ENCODE results near the gene CSNK1E. TPM values are rescaled to one million over a fixed set of nuclear protein-coding genes. Genes with fewer than 3 reads are reported as not detected.
A peak's percentile ranks its signal among the peaks of the same experiment; 100 is the strongest.

Gene CSNK1E
- total RNA-seq, 2 donors from 2014 or later: 98.1 to 140 TPM

GRCh38 chr22:38313384-38313955 lies 3.8 kb downstream of the CSNK1E start:
- Histone ChIP-seq H3K4me3 (peak overlapping the region; percentile 75), H3K27me3 (replicated peaks; ENCODE audit: insufficient read depth) (no peaks in the 10 kb centered on the region), H3K36me3 (peaks cover 2% of the 10 kb centered on the region), H3K4me1 (ENCODE audit: control insufficient read depth in 1 of 2, low read depth in 2 of 2) (peaks cover 55 to 85% of the 10 kb centered on the region in 2 donors), H3K9me3 (no peaks in the 10 kb centered on the region), H3K27ac (peak overlapping the region; percentile 88 to 98)
- ATAC-seq (ENCODE audit: insufficient number of reproducible peaks, low FRiP score, low read depth) (peak; percentile 14), DNase-seq (ENCODE audit: low spot score) (peak; percentile 50)
- no peak for TF ChIP-seq CTCF (IDR thresholded peaks at IDR 0.05)

GRCh38 chr22:38312261-38312800 lies 4.9 kb downstream of the CSNK1E start:
- H3K4me1 ChIP-seq (ENCODE audit: control insufficient read depth in 1 of 2, low read depth in 2 of 2): peaks cover 47 to 85% of the 10 kb centered on the region in 2 donors
- no peak overlapping the region for H3K4me3 ChIP-seq
- H3K27me3 ChIP-seq (replicated peaks; ENCODE audit: insufficient read depth): no peaks in the 10 kb centered on the region
- TF ChIP-seq CTCF (IDR thresholded peaks at IDR 0.05): no peak
- no peaks in the 10 kb centered on the region for H3K9me3 ChIP-seq
- peak overlapping the region; percentile 88 to 98 for H3K27ac ChIP-seq
- no peak for DNase-seq (ENCODE audit: low spot score)
- peaks cover 2% of the 10 kb centered on the region for H3K36me3 ChIP-seq
- no peak for ATAC-seq (ENCODE audit: insufficient number of reproducible peaks, low FRiP score, low read depth)

GRCh38 chr22:38311323-38311620 lies 6.0 kb downstream of the CSNK1E start:
- ATAC-seq (ENCODE audit: insufficient number of reproducible peaks, low FRiP score, low read depth) (no peak), DNase-seq (ENCODE audit: low spot score) (no peak)
- Histone ChIP-seq H3K27me3 (replicated peaks; ENCODE audit: insufficient read depth) (no peaks in the 10 kb centered on the region), H3K9me3 (no peaks in the 10 kb centered on the region), H3K4me3 (no peak overlapping the region), H3K36me3 (peaks cover 2% of the 10 kb centered on the region), H3K4me1 (ENCODE audit: control insufficient read depth in 1 of 2, low read depth in 2 of 2) (peaks cover 47 to 86% of the 10 kb centered on the region in 2 donors), H3K27ac (peak overlapping the region; percentile 88 to 98)
- TF ChIP-seq CTCF (IDR thresholded peaks at IDR 0.05): no peak

- DNase-seq (ENCODE audit: low spot score) (no peak), ATAC-seq (ENCODE audit: insufficient number of reproducible peaks, low FRiP score, low read depth) (no peak)
- Histone ChIP-seq H3K36me3 (peaks cover 2% of the 10 kb centered on the region), H3K4me1 (ENCODE audit: control insufficient read depth in 1 of 2, low read depth in 2 of 2) (peaks cover 50 to 90% of the 10 kb centered on the region in 2 donors), H3K27ac (peak overlapping the region; percentile 88 to 98), H3K27me3 (replicated peaks; ENCODE audit: insufficient read depth) (no peaks in the 10 kb centered on the region), H3K4me3 (peak overlapping the region; percentile 4), H3K9me3 (no peaks in the 10 kb centered on the region)
- no peak for TF ChIP-seq CTCF (IDR thresholded peaks at IDR 0.05)
Observed at GRCh38 chr22:38310518-38311322, 6.5 kb downstream of the CSNK1E start.

Measured in thoracic aorta (tissue), 2 donors.